GM12878 (cell line): ENCODE measurements around the gene JPH4. TPM values are rescaled to one million over a fixed set of nuclear protein-coding genes. Genes with fewer than 3 reads are reported as not detected.

Experiments used
- ATAC-seq: fragments of 200-7000 bp; cut with Tn5 transposase; 3 replicates; pipeline ENCODE4 v1.9.1; 2020; ENCODE audit warnings: mild to moderate bottlenecking, moderate library complexity
- BruUV-seq: library from RNA; stranded (reverse); fragments of 400-500 nt; replicated peaks from 2 replicates; lab custom pipeline; 2021; lab: Mats Ljungman, UMichigan
- CTCF ChIA-PET: fragments of 300-600 bp; sonication (Branson Sonifier 250); formaldehyde crosslinking; extraction: SDS; loops from one replicate; lab custom pipeline; 2021; ENCODE audit warnings: inconsistent platforms; lab: Yijun Ruan, JAX
- POLR2A ChIA-PET: fragments of 350-600 bp; formaldehyde crosslinking; extraction: SDS; loops from one replicate; lab custom pipeline; 2021; ENCODE audit warnings: inconsistent platforms; lab: Charles Lee
- RAD21 ChIA-PET: fragments of 300-600 bp; sonication (Branson Sonifier 250); formaldehyde crosslinking; loops from one replicate; lab custom pipeline; 2023; ENCODE audit warnings: antibody characterized with exemption; ENCODE audit not compliant: unreplicated experiment; lab: Charles Lee
- SMC1A ChIA-PET: fragments of 300-600 bp; sonication (Branson Sonifier 250); formaldehyde crosslinking; loops from one replicate; lab custom pipeline; 2023; ENCODE audit not compliant: unreplicated experiment, uncharacterized antibody; lab: Charles Lee
- DNase-seq: peaks from one replicate; pipeline ENCODE4 v3.0.0-alpha.2; 2011; ENCODE audit warnings: low read depth, low spot score
- FAIRE-seq: peaks from 3 replicates; lab custom pipeline; 2011; peaks lifted over from hg19 to GRCh38; lab: Jason Lieb, UNC
- H2AFZ ChIP-seq: 2 replicates; pipeline ENCODE4 v1.6.0; 2011; ENCODE audit warnings: low read depth, low read length, control low read depth; ENCODE audit not compliant: control insufficient read depth
- H3K27ac ChIP-seq: 2 replicates; pipeline ENCODE4 v1.5.1; 2011; ENCODE audit warnings: control low read depth; ENCODE audit not compliant: control insufficient read depth, insufficient read depth
- H3K27me3 ChIP-seq, 2 experiments: replicated peaks in 1 of 2; 2 replicates each; pipeline versions ENCODE4 v1.6.0 to v1.6.1; 2011; ENCODE audit warnings: low read length in 1 of 2; ENCODE audit not compliant: control insufficient read depth in 2 of 2, insufficient read depth in 2 of 2
- H3K36me3 ChIP-seq, 2 experiments: 2 replicates each; pipeline ENCODE4 v1.5.1; 2011; ENCODE audit warnings: low read length in 1 of 2; ENCODE audit not compliant: control insufficient read depth in 2 of 2, insufficient read depth in 2 of 2
- H3K4me1 ChIP-seq: 2 replicates; pipeline ENCODE4 v1.6.1; 2011; ENCODE audit warnings: mild to moderate bottlenecking, low read length, moderate library complexity, mixed read lengths; ENCODE audit not compliant: control insufficient read depth, insufficient read depth
- H3K4me2 ChIP-seq: 2 replicates; pipeline ENCODE4 v1.6.0; 2011; ENCODE audit warnings: control low read depth; ENCODE audit not compliant: control insufficient read depth, insufficient read depth
- H3K4me3 ChIP-seq: fragments of 200-600 bp; sonication (generic); 2 replicates; pipeline ENCODE4 v1.5.1; 2016
- H3K79me2 ChIP-seq: 2 replicates; pipeline ENCODE4 v1.6.0; 2011; ENCODE audit warnings: low read length; ENCODE audit not compliant: control insufficient read depth, insufficient read depth
- H3K9ac ChIP-seq: 2 replicates; pipeline ENCODE4 v1.8.0; 2011; ENCODE audit warnings: low read length, control low read depth, mixed read lengths; ENCODE audit not compliant: control insufficient read depth, insufficient read depth
- H3K9me3 ChIP-seq: replicated peaks from 3 replicates; pipeline ENCODE4 v1.5.1; 2011; ENCODE audit warnings: mild to moderate bottlenecking, low read length; ENCODE audit not compliant: control insufficient read depth, insufficient read depth
- H4K20me1 ChIP-seq: 2 replicates; pipeline ENCODE4 v1.6.0; 2011; ENCODE audit not compliant: control insufficient read depth, insufficient read depth
- BACH1 ChIP-seq: fragments of 450-650 bp; IDR thresholded peaks from 2 replicates; pipeline ENCODE4 v1.6.1; 2017; ENCODE audit warnings: mild to moderate bottlenecking, borderline replicate concordance
- BCLAF1 ChIP-seq: fragments of 450-650 bp; IDR thresholded peaks from 2 replicates; pipeline ENCODE4 v1.6.1; 2017; ENCODE audit warnings: antibody characterized with exemption, mild to moderate bottlenecking, moderate library complexity
- CHD2 ChIP-seq: IDR thresholded peaks from 2 replicates; pipeline ENCODE4 v1.6.1; 2011; ENCODE audit warnings: low read depth, low read length, improper control_type of control experiment, borderline replicate concordance
- E2F8 ChIP-seq: fragments of 450-650 bp; IDR thresholded peaks from 2 replicates; pipeline ENCODE4 v1.6.1; 2018; ENCODE audit warnings: mild to moderate bottlenecking, low read depth, moderate library complexity; ENCODE audit not compliant: partially characterized antibody
- FOS ChIP-seq: IDR thresholded peaks from 3 replicates; pipeline ENCODE4 v1.6.1; 2011; ENCODE audit warnings: borderline replicate concordance; ENCODE audit not compliant: insufficient read length; ENCODE audit errors: extremely low read depth
- HDAC2 ChIP-seq: fragments of 200-600 bp; sonication (generic); IDR thresholded peaks from 2 replicates; pipeline ENCODE4 v1.6.1; 2017
- IKZF1 ChIP-seq: fragments of 450-650 bp; conservative IDR thresholded peaks from 2 replicates; pipeline ENCODE4 v1.6.1; 2017; ENCODE audit warnings: antibody characterized with exemption, mild to moderate bottlenecking
- KAT2A ChIP-seq: conservative IDR thresholded peaks from 2 replicates; pipeline ENCODE4 v1.6.1; 2011; ENCODE audit warnings: low read depth, low read length; ENCODE audit not compliant: control insufficient read depth
- KLF5 ChIP-seq: fragments of 450-650 bp; IDR thresholded peaks from 2 replicates; pipeline ENCODE4 v1.6.1; 2014; ENCODE audit warnings: mild to moderate bottlenecking; ENCODE audit not compliant: partially characterized antibody
- MTA3 ChIP-seq: IDR thresholded peaks from 2 replicates; pipeline ENCODE4 v1.6.1; 2012; ENCODE audit warnings: low read length, inconsistent platforms, borderline replicate concordance
- POLR2AphosphoS2 ChIP-seq: IDR thresholded peaks from 2 replicates; pipeline ENCODE4 v1.6.1; 2011; ENCODE audit warnings: low read depth, mild to moderate bottlenecking, low read length, improper control_type of control experiment, moderate library complexity
- SREBF1 ChIP-seq: IDR thresholded peaks from 2 replicates; pipeline ENCODE4 v1.6.1; 2012; ENCODE audit warnings: mild to moderate bottlenecking, low read length
- TAF1 ChIP-seq: IDR thresholded peaks from 2 replicates; pipeline ENCODE4 v1.6.1; 2011; ENCODE audit warnings: mild to moderate bottlenecking, low read depth, low read length, borderline replicate concordance
- TCF7 ChIP-seq: IDR thresholded peaks from 2 replicates; pipeline ENCODE4 v1.6.1; 2014; ENCODE audit warnings: antibody characterized with exemption, borderline replicate concordance
- YBX1 ChIP-seq: fragments of 450-650 bp; IDR thresholded peaks from 2 replicates; pipeline ENCODE4 v1.6.1; 2016; ENCODE audit warnings: antibody characterized with exemption
- WGBS: methylation state at CpG from one replicate; pipeline ENCODE4 v1.1.6; 2016; ENCODE audit warnings: low lambda C conversion rate; ENCODE audit not compliant: insufficient replicate concordance, insufficient coverage; ENCODE audit errors: missing lambda C conversion rate; 5-methylcytosine and 5-hydroxymethylcytosine counted together
- in situ Hi-C: fragments of 300-500 bp; cut with MboI; formaldehyde crosslinking; loops from 9 replicates; pipeline ENCODE4 v1.14.3; 2018; ENCODE audit warnings: mixed read lengths
- intact Hi-C: fragments of 100-400 bp; cut with micrococcal nuclease; formaldehyde crosslinking; loops from one replicate; pipeline ENCODE4 v1.14.2; 2022; ENCODE audit not compliant: unreplicated experiment
- polyA plus RNA-seq, 11 experiments: library from polyadenylated mRNA; depleted of rRNA in 4 of 11; unstranded in 6 of 11; stranded (reverse) in 5 of 11; fragments of >200 nt; fragmentation: Nextera tagmentation in 4 of 11; fragmentation: Illumina TruSeq in 1 of 11; extraction: Ambion mirVana in 4 of 11; extraction: Trizol in 1 of 11; gene quantifications; 1 replicate in 1 of 11; 2 replicates in 10 of 11; pipeline versions ENCODE4 v1.2.1 to v1.2.3, GENCODE V29; 2011 to 2016; ENCODE audit warnings: inconsistent platforms in 2 of 11, missing spikeins in 2 of 11, low read depth in 1 of 11
- total RNA-seq, 4 experiments: library from RNA; depleted of rRNA in 3 of 4; stranded (reverse); fragments of >200 nt in 3 of 4; fragmentation: Illumina TruSeq in 1 of 4; extraction: Trizol in 1 of 4; gene quantifications; 2 replicates each; pipeline versions ENCODE4 v1.2.1 to v1.2.3, GENCODE V29; 2013 to 2021
- TF ChIP-seq, protein P1 (sequence below): fragments of 450-650 bp; IDR thresholded peaks from 2 replicates; pipeline ENCODE4 v1.6.1; 2017; ENCODE audit warnings: low read depth, mild to moderate bottlenecking, moderate library complexity

The JPH4 gene
- total and polyA plus RNA-seq, 10 of the 15 experiments (the other 5 are each of a cell fraction or from before 2014, with no cell fraction given) = 0.48 to 10.3 (median 3.8) TPM

DNA sequence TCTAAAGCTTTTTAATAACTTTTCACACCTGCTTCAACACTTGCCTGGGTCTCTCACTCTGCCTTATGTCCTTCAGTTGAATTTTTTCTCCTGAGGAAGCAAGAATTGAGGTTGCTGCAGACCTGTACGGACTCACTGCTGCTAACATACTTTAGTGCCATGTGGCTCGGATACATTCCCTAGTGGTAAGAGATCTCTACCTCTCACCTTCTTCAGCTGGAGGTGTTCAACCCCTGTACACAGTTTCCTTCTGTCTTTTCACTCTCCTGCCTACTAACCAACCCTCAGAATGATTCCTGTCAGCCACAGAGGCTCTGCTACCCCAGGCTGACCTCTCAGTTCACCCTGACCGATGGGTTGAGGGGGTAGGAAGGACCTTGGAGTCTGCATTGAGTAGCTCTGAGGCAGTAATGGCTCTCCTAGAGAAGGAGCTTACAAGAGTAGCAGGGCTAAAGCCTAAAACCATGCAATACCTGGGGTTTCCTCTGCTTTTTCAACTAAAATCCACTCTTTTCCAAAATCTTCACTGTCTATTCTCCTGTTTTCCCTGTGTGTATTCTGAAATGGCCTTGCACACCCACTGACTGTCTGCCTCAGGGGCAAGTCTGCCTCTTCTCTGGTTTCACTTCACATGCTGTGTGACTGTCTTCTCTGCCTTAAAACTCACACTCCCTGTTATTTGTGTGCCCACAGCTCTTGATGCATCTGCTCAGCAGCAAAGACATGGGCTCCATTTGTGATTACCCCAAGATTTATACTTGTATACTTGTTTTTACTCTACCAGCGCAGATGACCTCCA is 43.5 kb upstream of the JPH4 start:
- WGBS = 33% methylated on average over 4 of the region's 4 CpGs
- no peak for DNase-seq
- ChIA-PET POLR2A (interaction anchor here (0.9 kb wide), 1 partner anchor 9 kb away, joined by 5 read pairs; no protein-coding TSS in a partner anchor), RAD21 (interaction anchor here (1.0 kb wide), 1 partner anchor 33 kb away, joined by 7 read pairs; no protein-coding TSS in a partner anchor), SMC1A (interaction anchor here (0.6 to 2.6 kb wide), 4 partner anchors 9 to 105 kb away, joined by 3 to 7 read pairs (median 3); no protein-coding TSS in a partner anchor), CTCF (interaction anchor here (0.8 to 6.6 kb wide), 3 partner anchors 11 to 33 kb away, joined by 3 to 49 read pairs (median 8); no protein-coding TSS in a partner anchor)
- Histone ChIP-seq H4K20me1 (no peaks in the 10 kb centered on the region), H2AFZ (no peak overlapping the region), H3K4me1 (no peaks in the 10 kb centered on the region), H3K9me3 (peaks cover 6% of the 10 kb centered on the region), H3K79me2 (no peaks in the 10 kb centered on the region), H3K27me3 (no peaks in the 10 kb centered on the region), H3K27ac (no peak overlapping the region), H3K4me3 (no peak overlapping the region), H3K9ac (no peak overlapping the region), H3K4me2 (no peak overlapping the region), H3K36me3 (no peaks in the 10 kb centered on the region)
- BruUV-seq = no TSS peak
- intact Hi-C loops (no loop called here), in situ Hi-C loops (no loop called here)
- TF ChIP-seq IKZF1 = no peak
- TF ChIP-seq POLR2AphosphoS2 = no peak
- TF ChIP-seq MTA3 = no peak
- no peak for TF ChIP-seq BCLAF1
- no peak for TF ChIP-seq TCF7
- TF ChIP-seq, protein P1, sequence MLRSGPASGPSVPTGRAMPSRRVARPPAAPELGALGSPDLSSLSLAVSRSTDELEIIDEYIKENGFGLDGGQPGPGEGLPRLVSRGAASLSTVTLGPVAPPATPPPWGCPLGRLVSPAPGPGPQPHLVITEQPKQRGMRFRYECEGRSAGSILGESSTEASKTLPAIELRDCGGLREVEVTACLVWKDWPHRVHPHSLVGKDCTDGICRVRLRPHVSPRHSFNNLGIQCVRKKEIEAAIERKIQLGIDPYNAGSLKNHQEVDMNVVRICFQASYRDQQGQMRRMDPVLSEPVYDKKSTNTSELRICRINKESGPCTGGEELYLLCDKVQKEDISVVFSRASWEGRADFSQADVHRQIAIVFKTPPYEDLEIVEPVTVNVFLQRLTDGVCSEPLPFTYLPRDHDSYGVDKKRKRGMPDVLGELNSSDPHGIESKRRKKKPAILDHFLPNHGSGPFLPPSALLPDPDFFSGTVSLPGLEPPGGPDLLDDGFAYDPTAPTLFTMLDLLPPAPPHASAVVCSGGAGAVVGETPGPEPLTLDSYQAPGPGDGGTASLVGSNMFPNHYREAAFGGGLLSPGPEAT = no peak
- TF ChIP-seq KLF5 = no peak
- TF ChIP-seq E2F8 = no peak
- no peak for TF ChIP-seq YBX1
- TF ChIP-seq CHD2 = no peak
- TF ChIP-seq KAT2A = no peak
- TF ChIP-seq FOS = no peak
- TF ChIP-seq SREBF1 = no peak
- TF ChIP-seq BACH1 = no peak
- no peak for TF ChIP-seq TAF1
- no peak for TF ChIP-seq HDAC2
- no peak for FAIRE-seq
- no peak for ATAC-seq
